WTC11 (cell line): ENCODE measurements around the gene CNGA1. TPM values are rescaled to one million over a fixed set of nuclear protein-coding genes. Genes with fewer than 3 reads are reported as not detected.

Experiments
- ATAC-seq: fragments of 200-7000 bp; cut with Tn5 transposase; 2 replicates; pipeline ENCODE4 v1.10.0; 2021; ENCODE audit warnings: mild to moderate bottlenecking, moderate library complexity
- CTCF ChIA-PET: fragments of 300-600 bp; sonication (Branson Sonifier 250); formaldehyde crosslinking; loops from one replicate; lab custom pipeline; 2021; ENCODE audit warnings: antibody characterized with exemption; lab: Charles Lee
- POLR2A ChIA-PET: fragments of 350-600 bp; sonication (Branson Sonifier 250); formaldehyde crosslinking; loops from one replicate; lab custom pipeline; 2021; ENCODE audit warnings: antibody characterized with exemption; lab: Charles Lee
- DNase-seq: peaks from one replicate; pipeline ENCODE4 v3.0.0; 2021; ENCODE audit warnings: low spot score
- H3K27ac Mint-ChIP-seq: 2 replicates; pipeline ENCODE4 v1.8.0; 2021; ENCODE audit warnings: mixed read lengths
- H3K27me3 Mint-ChIP-seq: 2 replicates; pipeline ENCODE4 v1.8.0; 2021; ENCODE audit warnings: low read depth, mild to moderate bottlenecking, moderate library complexity, mixed read lengths
- H3K36me3 Mint-ChIP-seq: 2 replicates; pipeline ENCODE4 v1.8.0; 2021; ENCODE audit warnings: mixed read lengths
- H3K4me1 Mint-ChIP-seq: 2 replicates; pipeline ENCODE4 v1.8.0; 2022; ENCODE audit warnings: mixed read lengths
- H3K4me3 Mint-ChIP-seq: 2 replicates; pipeline ENCODE4 v1.8.0; 2021; ENCODE audit warnings: mild to moderate bottlenecking, moderate library complexity, mixed read lengths
- H3K9me3 Mint-ChIP-seq: 2 replicates; pipeline ENCODE4 v1.8.0; 2021; ENCODE audit warnings: mixed read lengths
- AFF4 ChIP-seq: sonication (generic); formaldehyde crosslinking; IDR thresholded peaks from 2 replicates; pipeline ENCODE4 v1.8.1; 2023; ENCODE audit warnings: mild to moderate bottlenecking, missing genetic modification reagents, borderline replicate concordance
- ATF2 ChIP-seq: sonication (generic); formaldehyde crosslinking; IDR thresholded peaks from 2 replicates; pipeline ENCODE4 v1.8.1; 2022; ENCODE audit warnings: low read depth, missing genetic modification reagents, borderline replicate concordance
- ATF6 ChIP-seq: sonication (generic); formaldehyde crosslinking; IDR thresholded peaks from 2 replicates; pipeline ENCODE4 v1.8.1; 2023; ENCODE audit warnings: mild to moderate bottlenecking, missing genetic modification reagents
- FOXP4 ChIP-seq: sonication (generic); formaldehyde crosslinking; IDR thresholded peaks from 2 replicates; pipeline ENCODE4 v1.8.0; 2022; ENCODE audit warnings: mild to moderate bottlenecking, missing genetic modification reagents
- GABPB1 ChIP-seq: sonication (generic); formaldehyde crosslinking; IDR thresholded peaks from 2 replicates; pipeline ENCODE4 v1.8.1; 2023; ENCODE audit warnings: mild to moderate bottlenecking, missing genetic modification reagents
- GTF2I ChIP-seq: fragments of 250-450 bp; sonication (Bioruptor Pico); conservative IDR thresholded peaks from 2 replicates; pipeline ENCODE4 v1.4.0; 2021; ENCODE audit warnings: mild to moderate bottlenecking
- MAX ChIP-seq: sonication (generic); formaldehyde crosslinking; IDR thresholded peaks from 2 replicates; pipeline ENCODE4 v1.8.0; 2022; ENCODE audit warnings: mild to moderate bottlenecking, missing genetic modification reagents
- NFATC4 ChIP-seq: fragments of 250-450 bp; sonication (Bioruptor Pico); IDR thresholded peaks from 2 replicates; pipeline ENCODE4 v1.9.0; 2021; ENCODE audit warnings: mild to moderate bottlenecking
- NFE2L1 ChIP-seq: sonication (generic); formaldehyde crosslinking; IDR thresholded peaks from 2 replicates; pipeline ENCODE4 v1.8.1; 2023; ENCODE audit warnings: missing genetic modification reagents
- SMAD3 ChIP-seq: sonication (generic); formaldehyde crosslinking; IDR thresholded peaks from 2 replicates; pipeline ENCODE4 v1.8.0; 2022; ENCODE audit warnings: missing genetic modification reagents, mild to moderate bottlenecking, borderline replicate concordance
- SOX15 ChIP-seq: fragments of 250-450 bp; sonication (Bioruptor Pico); IDR thresholded peaks from 2 replicates; pipeline ENCODE4 v1.9.0; 2021; ENCODE audit warnings: mild to moderate bottlenecking
- TEAD4 ChIP-seq: sonication (generic); formaldehyde crosslinking; IDR thresholded peaks from 2 replicates; pipeline ENCODE4 v1.8.0; 2022; ENCODE audit warnings: mild to moderate bottlenecking, missing genetic modification reagents
- ZNF138 ChIP-seq: sonication (generic); formaldehyde crosslinking; conservative IDR thresholded peaks from 2 replicates; pipeline ENCODE4 v1.8.1; 2022; ENCODE audit warnings: mild to moderate bottlenecking, moderate library complexity, missing genetic modification reagents
- ZNF423 ChIP-seq: fragments of 250-450 bp; sonication (Bioruptor Pico); IDR thresholded peaks from 2 replicates; pipeline ENCODE4 v2.1.2; 2022; ENCODE audit warnings: mild to moderate bottlenecking, moderate library complexity
- ZNF532 ChIP-seq: fragments of 250-450 bp; sonication (Bioruptor Pico); IDR thresholded peaks from 2 replicates; pipeline ENCODE4 v1.9.0; 2021; ENCODE audit warnings: mild to moderate bottlenecking, borderline replicate concordance
- ZNF671 ChIP-seq: fragments of 250-450 bp; sonication (Bioruptor Pico); IDR thresholded peaks from 2 replicates; pipeline ENCODE4 v1.8.0; 2021; ENCODE audit warnings: mild to moderate bottlenecking
- total RNA-seq: library from RNA; stranded (reverse); gene quantifications from 3 replicates; pipeline ENCODE4 v1.2.3, GENCODE V29; 2021

CNGA1 gene
- total RNA-seq, 1 experiment from 2014 or later = 1.1 TPM

- H3K4me1 Mint-ChIP-seq = no peaks in the 10 kb centered on the region
- H3K4me3 Mint-ChIP-seq = no peak overlapping the region
- POLR2A ChIA-PET = no interaction called here
- no peaks in the 10 kb centered on the region for H3K36me3 Mint-ChIP-seq
- CTCF ChIA-PET = no interaction called here
- DNase-seq (no peak), ATAC-seq (no peak)
- TF ChIP-seq FOXP4 (CRISPR knock-in tag) (no peak), ATF2 (CRISPR knock-in tag) (no peak), GTF2I (CRISPR knock-in tag) (no peak), MAX (CRISPR knock-in tag) (no peak), NFATC4 (CRISPR knock-in tag) (no peak), AFF4 (no peak), SOX15 (CRISPR knock-in tag) (no peak), NFE2L1 (CRISPR knock-in tag) (no peak), ATF6 (CRISPR knock-in tag) (no peak), ZNF532 (CRISPR knock-in tag) (no peak), TEAD4 (CRISPR knock-in tag) (no peak), GABPB1 (CRISPR knock-in tag) (no peak), ZNF671 (no peak), SMAD3 (CRISPR knock-in tag) (no peak), ZNF423 (no peak), ZNF138 (no peak)
- H3K27me3 Mint-ChIP-seq = no peaks in the 10 kb centered on the region
- H3K27ac Mint-ChIP-seq = no peak overlapping the region
- peaks cover 9% of the 10 kb centered on the region for H3K9me3 Mint-ChIP-seq
Measured at GRCh38 chr4:47968847-47969246, 47.6 kb downstream of the CNGA1 start.
